NCI-H2196 (cell line): ENCODE results near the gene SLC9A7.
A peak's percentile ranks its signal among the peaks of the same experiment; 100 is the strongest.
"Not testable (repeated sequence)": the region's sequence is repeated elsewhere in the genome, so short reads cannot be mapped to it uniquely, and the experiment has no call there.

Experiments used
- DNase-seq: peaks from one replicate; lab custom pipeline; 2025; ENCODE audit not compliant: unreplicated experiment; lab: John Stamatoyannopoulos, UW

The SLC9A7 gene

GRCh38 chrX:46758956-46759644, at the start of gene SLC9A7:
SLC9A7 (minus strand) TSS chrX:46759118; CDS start chrX:46759029, 89 bp downstream.
- peak; percentile 63 for DNase-seq

GRCh38 chrX:46805270-46805669, 46.4 kb upstream of the SLC9A7 start:
- DNase-seq, result no peak

GRCh38 chrX:46803140-46803539, 44.2 kb upstream of the SLC9A7 start:
- DNase-seq, result no peak

DNA sequence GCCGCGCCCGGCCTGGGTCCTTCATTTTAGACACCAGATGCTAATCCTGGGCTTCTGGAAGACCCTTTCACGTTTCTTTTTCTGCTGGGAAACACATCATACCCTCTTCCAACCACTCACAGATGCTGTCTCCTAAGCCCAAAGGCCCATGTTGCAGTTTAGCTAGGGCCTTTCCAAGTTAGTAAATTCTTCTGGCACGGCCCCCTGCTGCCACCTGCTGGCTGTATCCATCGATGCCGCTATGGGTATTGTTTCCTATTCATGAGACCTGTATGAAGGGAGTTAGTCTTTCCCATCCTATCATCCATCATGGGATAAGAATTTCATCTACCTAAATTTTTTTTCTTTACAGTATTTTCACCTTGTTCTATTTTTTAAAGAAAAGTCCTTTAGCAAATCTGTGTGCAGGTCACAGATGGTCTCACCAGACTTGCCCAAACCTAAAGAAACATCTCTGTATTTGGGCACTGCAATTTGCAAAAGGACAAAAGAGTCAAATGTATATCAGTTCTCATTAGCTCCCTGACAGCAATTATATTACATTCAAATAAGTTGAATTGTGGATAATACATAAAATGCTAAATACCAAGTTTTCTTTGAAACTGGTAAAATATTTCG, 37.8 kb upstream of the SLC9A7 start:
- peak; percentile 48 for DNase-seq

- no peak for DNase-seq
Observed at GRCh38 chrX:46793386-46794143, 34.6 kb upstream of the SLC9A7 start.

DNA sequence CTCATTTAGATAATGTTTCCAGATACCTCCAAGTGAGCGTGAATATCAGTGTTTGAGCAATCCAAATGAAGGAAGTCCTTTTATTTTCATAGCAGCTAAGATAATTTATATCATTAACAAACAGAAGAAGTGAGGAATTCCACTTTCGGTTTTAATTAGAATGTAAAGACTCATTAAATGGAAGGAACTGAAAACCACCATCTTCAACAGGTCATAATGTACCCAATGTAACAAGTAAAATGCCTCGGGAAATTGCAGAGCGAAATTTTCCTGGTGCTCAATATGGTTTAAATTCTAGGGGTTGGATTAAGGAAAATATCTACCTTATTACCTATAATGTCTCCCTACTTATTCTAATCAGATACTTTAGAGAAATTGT, 33.9 kb upstream of the SLC9A7 start:
- DNase-seq, result no peak

- peak; percentile 10 for DNase-seq
Observed at GRCh38 chrX:46791927-46792809, 33.2 kb upstream of the SLC9A7 start.

- DNase-seq, result no peak
Observed at GRCh38 chrX:46788902-46789301, 30.0 kb upstream of the SLC9A7 start.

DNA sequence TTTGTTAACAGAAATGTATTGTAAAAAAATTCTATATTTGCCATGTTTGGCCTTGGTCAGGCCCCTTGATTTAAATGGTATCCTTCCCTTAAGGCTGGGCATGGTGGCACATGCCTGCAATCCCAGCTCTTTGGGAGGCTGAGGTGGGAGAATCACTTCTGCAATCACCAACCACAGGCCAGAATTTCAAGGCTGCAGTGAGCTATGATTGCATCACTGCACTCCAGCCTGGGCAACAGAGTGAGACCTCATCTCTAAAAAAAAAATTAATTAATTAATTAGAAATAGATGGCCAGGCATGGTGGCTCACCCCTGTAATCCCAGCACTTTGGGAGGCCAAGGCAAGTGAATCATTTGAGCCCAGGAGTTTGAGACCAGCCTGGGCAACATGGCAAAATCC, 25.5 kb upstream of the SLC9A7 start:
- DNase-seq, result not testable (repeated sequence)

DNA sequence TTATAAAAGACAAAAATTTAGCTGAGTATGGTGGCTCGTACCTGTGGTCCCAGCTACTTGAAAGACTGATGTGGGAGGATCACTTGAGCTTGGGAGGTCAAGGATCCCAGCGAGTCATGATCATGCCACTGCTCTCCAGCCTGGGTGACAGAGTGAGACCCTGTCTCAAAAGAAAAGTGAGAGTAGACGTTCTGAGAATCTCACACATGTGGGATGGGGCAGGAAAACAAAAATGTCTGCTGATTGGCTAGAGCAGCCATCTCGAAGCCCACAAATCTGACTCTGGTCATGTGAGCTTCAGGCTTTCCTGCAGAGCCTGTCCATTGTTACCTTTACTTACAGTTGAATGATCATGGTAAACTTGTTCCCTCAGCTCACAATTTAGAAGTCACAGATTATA, 23.1 kb upstream of the SLC9A7 start:
- no peak for DNase-seq

- peak; percentile 9 for DNase-seq
Observed at GRCh38 chrX:46777971-46778810, 19.3 kb upstream of the SLC9A7 start.

DNA sequence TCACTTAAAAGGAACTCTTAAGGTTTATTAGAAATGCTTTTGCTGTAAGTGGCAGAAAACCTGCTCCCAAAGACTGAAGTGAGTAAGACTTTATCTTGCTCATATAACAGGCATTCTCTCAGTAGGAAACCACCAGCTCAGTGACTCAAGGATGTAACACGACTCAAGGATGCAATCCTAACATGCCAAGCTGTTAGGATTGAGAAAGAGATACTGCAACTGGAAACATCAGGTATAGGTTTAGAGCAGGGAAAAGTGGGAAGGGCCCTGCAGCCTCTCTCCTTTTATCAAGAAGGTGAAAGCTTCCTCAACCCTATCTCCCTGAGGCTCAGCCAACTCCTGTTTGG, 11.9 kb upstream of the SLC9A7 start:
- no peak for DNase-seq

GRCh38 chrX:46770000-46770816, 11.3 kb upstream of the SLC9A7 start:
- no peak for DNase-seq

DNA sequence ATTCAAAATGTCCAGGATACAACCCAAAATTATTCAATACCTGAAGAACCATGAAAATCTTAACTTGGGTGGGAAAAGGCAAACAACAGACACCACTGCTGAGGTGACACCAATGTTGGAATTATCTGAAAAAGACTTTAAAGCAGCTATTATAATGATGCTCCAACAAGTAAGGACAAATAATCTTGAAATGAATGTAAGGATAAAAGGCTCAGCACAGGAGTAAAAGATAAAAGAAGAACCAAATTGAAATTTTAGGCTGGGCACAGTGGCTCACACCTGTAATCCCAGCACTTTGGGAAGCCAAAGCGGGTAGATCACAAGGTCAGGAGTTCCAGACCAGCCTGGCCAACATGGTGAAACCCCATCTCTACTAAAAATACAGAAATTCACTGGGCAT, 4.0 kb upstream of the SLC9A7 start:
- no peak for DNase-seq

GRCh38 chrX:46759645-46759974, 692 bp upstream of the SLC9A7 start:
- no peak for DNase-seq

GRCh38 chrX:46758163-46758955, 559 bp downstream of the SLC9A7 start:
- no peak for DNase-seq

DNA sequence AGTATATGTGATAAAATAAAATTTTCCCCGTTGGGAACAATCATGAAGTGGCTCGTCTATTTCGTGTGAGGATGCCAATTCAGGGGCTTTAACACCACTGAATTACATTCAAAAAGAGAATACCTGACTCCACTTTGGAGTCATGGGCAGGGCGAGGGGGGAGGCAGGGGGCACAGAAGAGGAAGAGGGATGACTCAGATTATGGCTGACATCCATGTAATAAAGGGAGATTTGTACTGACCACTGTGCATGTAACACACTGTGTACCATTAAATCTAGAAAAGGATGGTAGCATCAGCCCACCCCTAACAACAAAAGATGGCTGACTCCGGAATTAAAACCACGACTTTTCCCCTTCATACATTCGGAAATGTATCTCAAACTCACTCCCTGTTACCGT, 1.3 kb downstream of the SLC9A7 start:
- DNase-seq, result no peak

DNA sequence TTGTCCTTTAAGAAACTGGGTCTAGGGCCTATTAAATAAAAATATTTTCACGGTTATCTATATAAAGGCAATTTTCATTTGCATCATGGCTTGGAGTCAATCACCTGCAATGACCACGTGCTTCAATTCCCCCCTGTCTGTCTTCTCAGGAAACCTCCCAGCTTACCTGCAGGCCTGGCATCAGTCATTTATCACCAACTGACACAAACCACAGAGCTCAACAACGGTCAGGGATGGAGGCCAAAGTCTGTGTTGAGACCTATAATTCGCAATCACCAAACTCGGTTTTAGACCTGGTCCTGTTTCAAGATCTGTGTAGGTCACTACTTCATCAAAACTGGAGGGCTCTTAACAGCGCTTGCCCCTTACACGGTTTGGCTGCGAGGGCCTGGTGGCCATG, 1.9 kb downstream of the SLC9A7 start:
- no peak for DNase-seq

DNA sequence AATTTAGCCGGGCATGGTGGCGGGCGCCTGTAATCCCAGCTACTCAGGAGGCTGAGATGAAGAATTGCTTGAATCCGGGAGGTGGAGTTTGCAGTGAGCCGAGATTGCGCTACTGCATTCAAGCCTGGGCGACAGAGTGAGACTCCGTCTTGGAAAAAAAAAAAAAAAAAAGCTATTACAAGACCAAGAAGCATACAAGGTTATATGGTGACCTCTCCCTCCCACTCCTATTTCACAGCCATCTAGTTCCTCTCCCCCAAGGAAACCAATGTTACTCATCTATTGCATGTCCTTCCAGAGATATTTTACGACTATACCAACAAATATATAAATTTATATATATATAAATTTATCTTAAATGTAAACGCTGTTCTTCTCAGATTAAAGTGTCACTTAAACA, 3.2 kb downstream of the SLC9A7 start:
- no peak for DNase-seq
